ENCODE measurements around the gene SEC31B.

- TF ChIP-seq CTCF (IDR thresholded peaks at IDR 0.05) (no peak), POLR2AphosphoS5 (IDR thresholded peaks at IDR 0.05) (no peak), POLR2A (IDR thresholded peaks at IDR 0.05; ENCODE audit: low read depth) (no peak), EP300 (IDR thresholded peaks at IDR 0.05) (no peak)
These were observed 31.5 kb upstream of the SEC31B start for GRCh38 chr10:100551196-100551595.
